GM23338 (cell line): ENCODE measurements around the gene TMA7B.

Source experiments
- CREB1 ChIP-seq: fragments of 250-450 bp; sonication (Bioruptor Pico); IDR thresholded peaks from 2 replicates; pipeline ENCODE4 v1.5.0; 2020; ENCODE audit warnings: low read depth, mild to moderate bottlenecking, moderate library complexity
- CTCF ChIP-seq, 2 experiments: fragments of 200-600 bp in 1 of 2; sonication (generic) in 1 of 2; conservative IDR thresholded peaks; 2 replicates each; pipeline versions ENCODE4 v1.5.1 to v1.6.1; 2016 to 2017; ENCODE audit warnings: antibody characterized with exemption in 2 of 2, low read depth in 2 of 2, mild to moderate bottlenecking in 2 of 2, moderate library complexity in 1 of 2
- ETS1 ChIP-seq: IDR thresholded peaks from 2 replicates; pipeline ENCODE4 v1.6.1; 2016; ENCODE audit warnings: antibody characterized with exemption
- EZH2 ChIP-seq: fragments of 200-600 bp; sonication (generic); IDR thresholded peaks from one replicate; pipeline ENCODE4 v1.8.0; 2017; ENCODE audit warnings: antibody characterized with exemption, mild to moderate bottlenecking, low read depth; ENCODE audit not compliant: unreplicated experiment
- EZH2phosphoT487 ChIP-seq: fragments of 200-600 bp; sonication (generic); IDR thresholded peaks from one replicate; pipeline ENCODE4 v1.8.1; 2018; ENCODE audit warnings: antibody characterized with exemption; ENCODE audit not compliant: unreplicated experiment
- JUNB ChIP-seq: IDR thresholded peaks from one replicate; pipeline ENCODE4 v1.6.1; 2016; ENCODE audit warnings: antibody characterized with exemption; ENCODE audit not compliant: unreplicated experiment
- NANOG ChIP-seq: IDR thresholded peaks from 2 replicates; pipeline ENCODE4 v1.6.1; 2016; ENCODE audit warnings: antibody characterized with exemption, borderline replicate concordance
- POLR2AphosphoS5 ChIP-seq: IDR thresholded peaks from 2 replicates; pipeline ENCODE4 v1.6.1; 2016; ENCODE audit warnings: antibody characterized with exemption, low read depth
- REST ChIP-seq: IDR thresholded peaks from one replicate; pipeline ENCODE4 v1.6.1; 2018; ENCODE audit warnings: antibody characterized with exemption; ENCODE audit not compliant: unreplicated experiment
- STAT1 ChIP-seq: IDR thresholded peaks from one replicate; pipeline ENCODE4 v1.6.1; 2016; ENCODE audit warnings: antibody characterized with exemption; ENCODE audit not compliant: unreplicated experiment
- ZNF114 ChIP-seq: fragments of 250-450 bp; sonication (Bioruptor Pico); IDR thresholded peaks from 2 replicates; pipeline ENCODE4 v1.5.0; 2020; ENCODE audit warnings: mild to moderate bottlenecking, moderate library complexity
- ZNF331 ChIP-seq: fragments of 250-450 bp; sonication (Bioruptor Pico); IDR thresholded peaks from 2 replicates; pipeline ENCODE4 v1.5.0; 2020; ENCODE audit warnings: low read depth, mild to moderate bottlenecking, moderate library complexity

- TF ChIP-seq CTCF (conservative IDR thresholded peaks at IDR 0.05; ENCODE audit: low read depth in 2 of 2): no peak
- TF ChIP-seq POLR2AphosphoS5: no peak
- no peak for TF ChIP-seq REST
- no peak for TF ChIP-seq ZNF331 (CRISPR knock-in tag)
- TF ChIP-seq ETS1: no peak
- no peak for TF ChIP-seq EZH2
- TF ChIP-seq EZH2phosphoT487: no peak
- TF ChIP-seq CREB1 (CRISPR knock-in tag): no peak
- no peak for TF ChIP-seq ZNF114 (CRISPR knock-in tag)
- TF ChIP-seq JUNB: no peak
- TF ChIP-seq STAT1: no peak
- no peak for TF ChIP-seq NANOG
Measured at GRCh38 chr22:39916496-39916895, 43.7 kb upstream of the TMA7B start.
